ENCODE data around the gene SLC13A4.

The SLC13A4 gene

DNA sequence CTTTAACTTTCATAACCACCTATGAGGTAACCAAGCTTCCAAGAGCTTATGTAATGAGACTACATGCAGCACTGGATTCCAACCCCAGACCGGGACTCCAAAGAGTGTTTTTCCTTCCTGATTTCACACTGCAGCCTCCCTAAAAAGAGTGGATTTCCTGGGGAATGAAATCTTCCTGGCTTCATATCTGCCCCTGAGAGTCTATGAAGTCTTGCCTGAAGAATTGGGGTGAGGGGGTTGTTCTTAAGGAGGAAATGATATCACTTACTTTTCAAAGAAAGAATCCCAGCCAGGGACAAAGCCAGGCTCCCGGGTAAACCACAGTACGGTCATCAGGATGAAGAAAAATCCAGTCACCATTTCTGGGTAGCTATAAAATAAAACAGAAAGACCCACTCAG is 35.9 kb downstream of the SLC13A4 start:
- Histone ChIP-seq H3K36me3 (no peaks in the 10 kb centered on the region), H3K9me3 (no peaks in the 10 kb centered on the region), H3K4me1 (no peaks in the 10 kb centered on the region), H3K27me3 (no peaks in the 10 kb centered on the region), H3K4me3 (ENCODE audit: low read depth, low read length) (no peak overlapping the region)
- no peak for TF ChIP-seq CTCF (IDR thresholded peaks at IDR 0.05; ENCODE audit: low read depth, low read length)
- DNase-seq = no peak

- no peaks in the 10 kb centered on the region for H3K9me3 ChIP-seq
- no peaks in the 10 kb centered on the region for H3K36me3 ChIP-seq
- H3K27me3 ChIP-seq = no peaks in the 10 kb centered on the region
- H3K4me3 ChIP-seq (ENCODE audit: low read depth, low read length) = no peak overlapping the region
- no peak for DNase-seq
- no peaks in the 10 kb centered on the region for H3K4me1 ChIP-seq
- no peak for TF ChIP-seq CTCF (IDR thresholded peaks at IDR 0.05; ENCODE audit: low read depth, low read length)
Measured at GRCh38 chr7:135690566-135690965, 37.4 kb downstream of the SLC13A4 start.

GRCh38 chr7:135687466-135687865 is 40.5 kb downstream of the SLC13A4 start:
- no peak for TF ChIP-seq CTCF (IDR thresholded peaks at IDR 0.05; ENCODE audit: low read depth, low read length)

DNA sequence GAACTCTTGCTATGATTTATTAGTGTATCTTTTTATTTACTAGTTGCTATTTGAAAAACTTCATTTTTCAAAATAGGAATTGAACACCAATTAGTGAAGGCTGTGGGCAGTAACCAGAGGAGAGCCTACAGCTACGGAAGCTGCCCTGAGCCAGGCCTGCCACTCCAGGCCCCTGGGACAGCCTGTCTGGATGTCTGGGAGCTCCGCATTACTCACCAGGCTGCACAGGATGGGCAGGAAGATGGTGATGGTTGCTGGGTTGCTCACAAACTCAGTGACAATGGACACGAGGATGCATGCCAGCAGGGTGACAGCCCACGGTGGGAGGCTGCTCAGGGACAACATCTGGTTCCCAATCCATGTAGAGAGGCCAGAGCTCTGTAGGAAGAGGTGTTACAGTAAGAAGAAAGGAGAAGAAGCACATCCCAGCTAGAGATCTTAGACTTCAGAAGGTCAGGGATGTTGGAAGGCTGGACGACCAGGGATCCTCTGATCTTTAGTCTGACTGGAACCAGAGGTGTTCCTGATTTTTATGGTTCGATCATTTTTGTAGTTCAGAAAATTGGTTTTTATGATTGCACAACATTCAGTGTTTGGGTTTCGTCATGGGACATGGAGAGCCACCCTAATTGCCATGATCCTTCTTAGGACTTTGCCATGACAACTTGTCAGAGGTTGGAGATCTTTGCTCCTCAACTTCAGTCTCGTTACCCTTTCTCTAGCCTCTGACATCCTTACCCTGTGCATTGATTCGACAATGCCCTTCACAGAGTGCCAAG is 42.5 kb downstream of the SLC13A4 start:
- no peaks in the 10 kb centered on the region; the same call in 1 of the 2 replicates for H3K4me1 ChIP-seq
- no peaks in the 10 kb centered on the region for H3K36me3 ChIP-seq
- H3K9me3 ChIP-seq = no peaks in the 10 kb centered on the region
- H3K4me3 ChIP-seq (ENCODE audit: low read depth, low read length) = no peak overlapping the region
- DNase-seq = peak; percentile 72
- H3K27me3 ChIP-seq = no peaks in the 10 kb centered on the region
- no peak for TF ChIP-seq CTCF (IDR thresholded peaks at IDR 0.05; ENCODE audit: low read depth, low read length)

More at GRCh38 chr7:135687466-135687865, 40.5 kb downstream of the SLC13A4 start:
- no peaks in the 10 kb centered on the region; the same call in 1 of the 2 replicates for H3K4me1 ChIP-seq
- H3K9me3 ChIP-seq = no peaks in the 10 kb centered on the region
- H3K4me3 ChIP-seq (ENCODE audit: low read depth, low read length) = no peak overlapping the region
- no peaks in the 10 kb centered on the region for H3K36me3 ChIP-seq
- no peaks in the 10 kb centered on the region for H3K27me3 ChIP-seq
- DNase-seq = no peak

GRCh38 chr7:135684699-135685098 is 43.3 kb downstream of the SLC13A4 start:
- H3K4me3 ChIP-seq (ENCODE audit: low read depth, low read length) = no peak overlapping the region
- no peak for TF ChIP-seq CTCF (IDR thresholded peaks at IDR 0.05; ENCODE audit: low read depth, low read length)
- H3K4me1 ChIP-seq = no peaks in the 10 kb centered on the region; the same call in 1 of the 2 replicates
- no peaks in the 10 kb centered on the region; the same call in 1 of the 2 replicates for H3K36me3 ChIP-seq
- no peaks in the 10 kb centered on the region for H3K9me3 ChIP-seq
- DNase-seq = no peak
- H3K27me3 ChIP-seq = no peaks in the 10 kb centered on the region

DNA sequence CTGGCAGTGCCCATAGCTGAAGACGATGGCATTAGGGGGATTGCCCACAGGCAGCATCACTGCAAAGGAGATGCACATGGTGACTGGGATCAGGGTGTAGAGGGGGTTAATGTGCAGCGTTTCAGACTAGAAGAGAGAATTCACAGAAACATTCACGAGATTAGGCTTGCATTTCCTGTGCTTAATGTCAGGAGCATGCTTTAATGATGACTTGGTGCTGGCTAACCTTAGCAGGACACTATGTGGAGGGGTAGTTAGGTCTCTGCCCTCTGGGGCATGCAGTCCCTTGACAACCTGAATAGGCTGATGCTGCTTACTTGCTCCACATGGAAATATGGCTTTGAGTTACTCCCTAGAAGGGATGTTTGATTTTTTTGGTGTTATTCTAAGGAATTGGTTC is 43.9 kb downstream of the SLC13A4 start:
- DNase-seq = no peak
- H3K36me3 ChIP-seq = no peaks in the 10 kb centered on the region; the same call in none of the 2 replicates
- no peak overlapping the region for H3K4me3 ChIP-seq (ENCODE audit: low read depth, low read length)
- no peaks in the 10 kb centered on the region for H3K9me3 ChIP-seq
- no peaks in the 10 kb centered on the region for H3K27me3 ChIP-seq
- no peak for TF ChIP-seq CTCF (IDR thresholded peaks at IDR 0.05; ENCODE audit: low read depth, low read length)
- peaks cover 1% of the 10 kb centered on the region for H3K4me1 ChIP-seq
